DND-41 (cell line): ENCODE data around the gene SCUBE1.

Source experiments
- CTCF ChIP-seq: IDR thresholded peaks from 2 replicates; pipeline ENCODE4 v1.5.1; 2012; ENCODE audit warnings: borderline replicate concordance, low read length, moderate library complexity, mild to moderate bottlenecking; ENCODE audit not compliant: poor library complexity, severe bottlenecking; ENCODE audit errors: extremely low read depth
- EZH2 ChIP-seq: IDR thresholded peaks from 3 replicates; pipeline ENCODE4 v1.6.1; 2012; ENCODE audit warnings: borderline replicate concordance, low read depth, mild to moderate bottlenecking, moderate library complexity, low read length, inconsistent platforms; ENCODE audit not compliant: severe bottlenecking

DNA sequence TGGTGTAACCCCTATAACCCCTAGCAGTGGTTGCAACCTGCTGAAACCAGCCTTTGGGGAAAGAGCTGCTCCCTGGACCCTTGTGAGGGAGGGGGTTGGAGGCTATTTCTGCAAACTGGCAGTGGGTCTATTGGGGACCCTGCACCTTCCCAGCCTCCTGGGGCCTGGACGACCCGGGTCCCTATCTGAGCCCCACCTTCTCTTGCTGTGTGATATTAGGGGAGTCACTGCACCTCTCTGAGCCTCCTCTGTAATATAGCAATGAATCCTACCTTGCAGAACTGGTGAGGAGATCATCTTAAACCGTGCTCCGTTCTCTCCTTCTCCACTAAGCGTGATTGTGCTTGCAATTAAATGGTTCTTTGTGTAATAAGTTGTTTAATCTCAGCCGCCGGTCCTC, 44.6 kb upstream of the SCUBE1 start:
- TF ChIP-seq CTCF (no peak), EZH2 (no peak)
